Urinary bladder (tissue), 4 donors: Measurements from ENCODE around the gene RIPK4. TPM values are rescaled to one million over a fixed set of nuclear protein-coding genes. Genes with fewer than 3 reads are reported as not detected.
"Not testable (repeated sequence)": the region's sequence is repeated elsewhere in the genome, so short reads cannot be mapped to it uniquely, and the experiment has no call there.

Experiments
- DNase-seq: peaks from one replicate; pipeline ENCODE4 v3.0.0-alpha.2; 2015; ENCODE audit errors: extremely low spot score
- H3K27ac ChIP-seq: one replicate; pipeline ENCODE4 v1.5.1; 2013; ENCODE audit warnings: low read depth, mild to moderate bottlenecking, moderate library complexity
- H3K36me3 ChIP-seq: one replicate; pipeline ENCODE4 v1.6.1; 2013; ENCODE audit warnings: mild to moderate bottlenecking, moderate library complexity; ENCODE audit not compliant: insufficient read depth
- H3K4me1 ChIP-seq: one replicate; pipeline ENCODE4 v1.6.1; 2013; ENCODE audit warnings: mild to moderate bottlenecking, moderate library complexity; ENCODE audit not compliant: insufficient read depth
- H3K4me3 ChIP-seq: one replicate; pipeline ENCODE4 v1.5.1; 2013; ENCODE audit warnings: low read depth, low read length
- WGBS: extraction: QIAGEN DNeasy Blood & Tissue Kit; methylation state at CpG from one replicate; pipeline ENCODE4 v1.1.7; 2013; 5-methylcytosine and 5-hydroxymethylcytosine counted together
- polyA plus RNA-seq: library from polyadenylated mRNA; stranded (reverse); fragments of 200-250 nt; gene quantifications from one replicate; pipeline ENCODE4 v1.2.3, GENCODE V29; 2013
- small RNA-seq: library from RNA; depleted of rRNA; stranded (forward); fragments of <200 nt; gene quantifications from one replicate; pipeline ENCODE3, GENCODE V24; 2014
- total RNA-seq: library from RNA; depleted of rRNA; stranded (reverse); fragments of >200 nt; gene quantifications from one replicate; pipeline ENCODE4 v1.2.3, GENCODE V29; 2014
- donor health status: healthy with polysubstance abuse.
- donor health status: healthy.

RIPK4 gene
- total and polyA plus RNA-seq, 2 donors: 2.7 to 8.8 TPM

DNA sequence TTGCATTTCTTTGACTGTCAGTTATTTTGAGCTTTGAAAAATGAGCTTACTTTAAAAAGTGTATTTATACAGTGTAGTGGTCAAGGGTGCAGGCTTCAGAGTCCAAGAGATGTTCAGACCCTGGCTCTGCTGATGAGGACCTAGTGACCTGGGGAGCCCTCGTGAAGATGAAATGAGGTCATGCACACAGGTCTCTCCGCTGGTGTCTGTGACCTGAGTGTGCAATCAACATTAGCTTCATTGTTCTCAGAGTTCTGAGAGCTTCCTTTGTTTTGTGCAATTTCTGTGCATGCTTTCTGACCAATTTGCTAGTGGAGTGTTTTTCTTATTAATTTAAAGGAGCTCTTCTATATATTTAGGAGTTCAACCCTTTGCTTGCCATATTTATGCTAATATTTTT is 71.3 kb downstream of the RIPK4 start:
- 68% methylated on average over 2 of the region's 2 CpGs for WGBS
- Histone ChIP-seq H3K27ac (no peak overlapping the region), H3K36me3 (no peaks in the 10 kb centered on the region), H3K4me1 (no peaks in the 10 kb centered on the region), H3K4me3 (no peak overlapping the region)
- DNase-seq: no peak

DNA sequence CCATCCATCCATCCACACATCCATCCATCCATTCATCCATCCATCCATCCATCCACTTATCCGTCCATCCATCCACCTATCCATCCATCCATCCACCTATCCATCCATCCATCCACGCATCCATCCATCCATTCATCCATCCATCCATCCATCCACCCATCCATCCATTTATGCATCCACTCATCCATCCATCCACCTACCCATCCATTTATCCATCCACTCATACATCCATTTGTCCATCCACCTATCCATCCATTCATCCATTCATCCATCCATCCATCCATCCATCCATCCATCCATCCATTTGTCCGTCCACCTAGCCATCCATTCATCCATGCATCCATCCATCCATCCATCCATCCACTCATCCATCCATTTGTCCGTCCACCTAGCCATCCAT is 72.8 kb downstream of the RIPK4 start:
- not testable (repeated sequence) for H3K27ac ChIP-seq, H3K4me1 ChIP-seq, H3K36me3 ChIP-seq, DNase-seq, H3K4me3 ChIP-seq
- 89% methylated on average over 4 of the region's 4 CpGs for WGBS

GRCh38 chr21:41692185-41692565 is 74.7 kb downstream of the RIPK4 start:
- WGBS: 34% methylated on average over 10 of the region's 10 CpGs
- DNase-seq: no peak
- Histone ChIP-seq H3K27ac (no peak overlapping the region), H3K4me3 (no peak overlapping the region), H3K4me1 (no peaks in the 10 kb centered on the region), H3K36me3 (no peaks in the 10 kb centered on the region)

GRCh38 chr21:41691205-41692184 is 75.4 kb downstream of the RIPK4 start:
- Histone ChIP-seq H3K36me3 (no peaks in the 10 kb centered on the region), H3K4me3 (no peak overlapping the region), H3K27ac (no peak overlapping the region), H3K4me1 (no peaks in the 10 kb centered on the region)
- no peak for DNase-seq
- 62% methylated on average over 12 of the region's 12 CpGs for WGBS

Small RNA genes lying within 50 kb of the gene (small RNA-seq; reads per million reads assigned to genes)
- gene MIR6814: not detected

Other genes starting within 250 kb of the RIPK4 start
- gene PRDM15, start 112.3 kb upstream of the RIPK4 start, total RNA-seq: 4.5 TPM
- gene PRDM15, start 112.3 kb upstream of the RIPK4 start, polyA plus RNA-seq: 3.2 TPM
- gene C2CD2, start 187.0 kb upstream of the RIPK4 start, total RNA-seq: 24.3 TPM
- 13.0 TPM for gene C2CD2, start 187.0 kb upstream of the RIPK4 start, polyA plus RNA-seq
- 12.6 TPM for gene ZBTB21, start 243.3 kb upstream of the RIPK4 start, total RNA-seq
- 5.2 TPM for gene ZBTB21, start 243.3 kb upstream of the RIPK4 start, polyA plus RNA-seq